Heart left ventricle (tissue), 16 donors: ENCODE results near the gene CARHSP1. TPM values are rescaled to one million over a fixed set of nuclear protein-coding genes. Genes with fewer than 3 reads are reported as not detected.

ENCODE experiments used
- ATAC-seq, 4 donors: fragments of 200-7000 bp; cut with Tn5 transposase; one replicate each; pipeline ENCODE4 v1.9.1; 2020 to 2022; ENCODE audit warnings: moderate library complexity in 4 of 4, mild to moderate bottlenecking in 3 of 4, moderate number of reproducible peaks in 1 of 4
- DNase-seq, 5 donors: peaks; one replicate each; pipeline ENCODE4 v3.0.0-alpha.2; 2020
- H3K27ac ChIP-seq, 12 donors: fragments of 200-600 bp; sonication (generic) in 4 of 12; one replicate each; pipeline versions ENCODE4 v1.5.0 to v1.8.0; 2016 to 2022; ENCODE audit warnings: mild to moderate bottlenecking in 2 of 12
- H3K27me3 ChIP-seq, 9 donors: fragments of 200-600 bp; sonication (generic) in 2 of 9; one replicate each; pipeline versions ENCODE4 v1.5.1 to v1.8.0; 2016 to 2022; ENCODE audit warnings: mild to moderate bottlenecking in 3 of 9
- H3K36me3 ChIP-seq, 9 donors: fragments of 200-600 bp; sonication (generic) in 2 of 9; one replicate each; pipeline versions ENCODE4 v1.5.0 to v1.8.0; 2018 to 2022; ENCODE audit warnings: mild to moderate bottlenecking in 2 of 9
- H3K4me1 ChIP-seq, 12 donors: fragments of 200-600 bp; sonication (generic) in 4 of 12; one replicate each; pipeline versions ENCODE4 v1.5.0 to v1.8.0; 2016 to 2022; ENCODE audit warnings: mild to moderate bottlenecking in 3 of 12
- H3K4me3 ChIP-seq, 12 donors: fragments of 200-600 bp; sonication (generic) in 4 of 12; one replicate each; pipeline versions ENCODE4 v1.5.0 to v1.8.0; 2017 to 2022; ENCODE audit warnings: mild to moderate bottlenecking in 9 of 12, moderate library complexity in 4 of 12
- H3K9me3 ChIP-seq, 12 donors: fragments of 200-600 bp; sonication (generic) in 4 of 12; one replicate each; pipeline versions ENCODE4 v1.5.0 to v1.8.0; 2016 to 2022; ENCODE audit warnings: mild to moderate bottlenecking in 1 of 12
- POLR2A ChIP-seq, 2 donors: fragments of 450-650 bp; IDR thresholded peaks; one replicate each; pipeline ENCODE4 v1.6.1; 2017; ENCODE audit warnings: antibody characterized with exemption in 2 of 2, mild to moderate bottlenecking in 2 of 2, moderate library complexity in 2 of 2
- WGBS, 4 donors: extraction: QIAGEN DNeasy Blood & Tissue Kit in 2 of 4; methylation state at CpG; one replicate each; pipeline versions ENCODE4 v1.1.5 to v1.1.7; 2013 to 2018; 5-methylcytosine and 5-hydroxymethylcytosine counted together
- intact Hi-C, 10 donors: fragments of 100-400 bp; cut with DNase I; formaldehyde crosslinking; loops; one replicate each; pipeline versions ENCODE4 v1.11.1 to v1.14.2; 2022
- polyA plus RNA-seq, 2 donors: library from polyadenylated mRNA; stranded (reverse); fragments of 200-250 nt; gene quantifications; one replicate each; pipeline ENCODE4 v1.2.3, GENCODE V29; 2013
- total RNA-seq, 9 donors: library from RNA; depleted of rRNA in 2 of 9; stranded (reverse); fragments of >200 nt in 2 of 9; fragmentation: NEBNext Ultra II Directional in 3 of 9; extraction: Animal tissue kit (Norgen Biotek cat#: 25700) in 3 of 9; gene quantifications; one replicate each; pipeline versions ENCODE4 v1.1.0 to v1.2.4, GENCODE V29; 2016 to 2023
- TF ChIP-seq, protein P1 (sequence below), 12 donors: fragments of 200-600 bp; sonication (generic) in 4 of 12; IDR thresholded peaks; one replicate each; pipeline versions ENCODE4 v1.5.0 to v1.8.0; 2018 to 2022; ENCODE audit warnings: antibody characterized with exemption in 12 of 12, mild to moderate bottlenecking in 5 of 12
- donor health status: ischemic (EF 13 %, LVEDD 7.1; RV severe dilation, severe dysfunction).
- donor health status: healthy with polysubstance abuse.
- donor health status: DM: no; HTN: yes; CAD: no.
- donor health status: DM: no; HTN: no; CAD: no.
- donor health status: ischemic (EF 25% LVEDD 6.9; RV normal size, moderate dysfunction).
- donor health status: ischemic (EF 25% LVEDD 5.7; RV mildly dilated, moderate dysfunction).
- donor health status: healthy.
- donor health status: DM: yes; HTN: yes; CAD: no.
- donor health status: ischemic (EF 35%, LVEDD 5.7; RV mildly dilated, moderate dysfunction).
- donor health status: nonischemic (EF 11% LVEDD 7.7; RV severe dilation, severe dysfunction).
- donor health status: DM: yes; HTN: yes; CAD: no.
- donor health status: PGD.
- donor health status: ischemic (EF 29% LVEDD 5.4; RV normal size, mild dysfunction).
- donor health status: nonischemic (EF 23%, LVEDD 6.1; RV moderate dilation, normal function).

CARHSP1 gene
- total and polyA plus RNA-seq, 11 donors: 20.0 to 62.4 (median 33.4) TPM

DNA sequence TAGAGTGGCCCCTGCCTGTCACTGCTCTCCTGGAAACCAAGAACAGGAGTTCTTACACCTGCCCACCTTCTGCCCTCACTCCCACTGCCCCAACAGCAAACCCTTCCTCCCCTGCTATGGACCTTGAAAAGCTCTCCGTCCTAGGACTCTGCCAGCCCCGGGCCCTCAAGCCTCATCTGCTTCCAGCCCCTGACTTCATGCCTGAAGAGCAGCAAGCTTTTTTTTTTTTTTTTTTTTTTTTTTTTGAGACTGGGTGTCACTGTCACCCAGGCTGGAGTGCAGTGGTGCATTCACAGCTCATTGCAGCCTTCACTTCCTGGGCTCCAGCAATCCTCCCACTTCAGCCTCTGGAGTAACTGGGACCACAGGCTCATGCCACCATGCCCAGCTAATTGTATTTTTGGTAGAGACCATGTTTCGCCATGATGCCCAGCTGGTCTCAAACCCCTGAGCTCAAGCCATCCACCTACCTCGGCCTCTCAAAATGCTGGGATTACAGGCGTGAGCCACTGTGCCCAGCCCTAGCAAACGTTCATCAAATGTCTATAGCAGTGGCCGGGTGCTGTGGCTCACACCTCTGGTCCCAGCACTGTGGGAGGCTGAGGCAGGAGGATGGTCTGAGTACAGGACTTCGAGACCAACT lies 16.9 kb downstream of the CARHSP1 start:
- H3K27me3 ChIP-seq: no peaks in the 10 kb centered on the region
- peaks cover 0 to 40% (median 23%) of the 10 kb centered on the region in 12 donors for H3K4me1 ChIP-seq
- peak overlapping the region in 11 of 12 donors; percentile 7 to 76 (median 58) for H3K27ac ChIP-seq
- H3K9me3 ChIP-seq: no peaks in the 10 kb centered on the region
- TF ChIP-seq, protein P1, sequence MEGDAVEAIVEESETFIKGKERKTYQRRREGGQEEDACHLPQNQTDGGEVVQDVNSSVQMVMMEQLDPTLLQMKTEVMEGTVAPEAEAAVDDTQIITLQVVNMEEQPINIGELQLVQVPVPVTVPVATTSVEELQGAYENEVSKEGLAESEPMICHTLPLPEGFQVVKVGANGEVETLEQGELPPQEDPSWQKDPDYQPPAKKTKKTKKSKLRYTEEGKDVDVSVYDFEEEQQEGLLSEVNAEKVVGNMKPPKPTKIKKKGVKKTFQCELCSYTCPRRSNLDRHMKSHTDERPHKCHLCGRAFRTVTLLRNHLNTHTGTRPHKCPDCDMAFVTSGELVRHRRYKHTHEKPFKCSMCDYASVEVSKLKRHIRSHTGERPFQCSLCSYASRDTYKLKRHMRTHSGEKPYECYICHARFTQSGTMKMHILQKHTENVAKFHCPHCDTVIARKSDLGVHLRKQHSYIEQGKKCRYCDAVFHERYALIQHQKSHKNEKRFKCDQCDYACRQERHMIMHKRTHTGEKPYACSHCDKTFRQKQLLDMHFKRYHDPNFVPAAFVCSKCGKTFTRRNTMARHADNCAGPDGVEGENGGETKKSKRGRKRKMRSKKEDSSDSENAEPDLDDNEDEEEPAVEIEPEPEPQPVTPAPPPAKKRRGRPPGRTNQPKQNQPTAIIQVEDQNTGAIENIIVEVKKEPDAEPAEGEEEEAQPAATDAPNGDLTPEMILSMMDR (IDR thresholded peaks at IDR 0.05): no peak
- TF ChIP-seq POLR2A (IDR thresholded peaks at IDR 0.05): no peak
- intact Hi-C loops: no loop called here
- WGBS, 4 donors: 91 to 93% (median 92%) methylated on average over 8 of the region's 8 CpGs
- ATAC-seq (no peak), DNase-seq (no peak)
- H3K4me3 ChIP-seq: no peak overlapping the region
- H3K36me3 ChIP-seq: peaks cover 0 to 83% (median 70%) of the 10 kb centered on the region in 9 donors

GRCh38 chr16:8850279-8850885 lies 18.4 kb downstream of the CARHSP1 start:
- Histone ChIP-seq H3K9me3 (no peaks in the 10 kb centered on the region), H3K27me3 (no peaks in the 10 kb centered on the region), H3K4me1 (peaks cover 0 to 33% (median 19%) of the 10 kb centered on the region in 12 donors), H3K4me3 (no peak overlapping the region), H3K36me3 (peaks cover 0 to 70% (median 55%) of the 10 kb centered on the region in 9 donors), H3K27ac (peak overlapping the region in 11 of 12 donors; percentile 50 to 73 (median 60))
- WGBS, 4 donors: 46 to 60% (median 47%) methylated on average over 10 to 11 of the region's 11 CpGs
- no peak for TF ChIP-seq POLR2A (IDR thresholded peaks at IDR 0.05)
- TF ChIP-seq, protein P1 (IDR thresholded peaks at IDR 0.05): no peak
- DNase-seq (peak in 4 of 5 donors; percentile 57 to 77 (median 64)), ATAC-seq (peak; percentile 34 to 85 (median 79))
- intact Hi-C loops: no loop called here

GRCh38 chr16:8849411-8850011 lies 19.3 kb downstream of the CARHSP1 start:
- Histone ChIP-seq H3K4me3 (no peak overlapping the region), H3K27ac (peak overlapping the region in 10 of 12 donors; percentile 50 to 70 (median 60)), H3K9me3 (no peaks in the 10 kb centered on the region), H3K36me3 (peaks cover 0 to 65% (median 46%) of the 10 kb centered on the region in 9 donors), H3K27me3 (no peaks in the 10 kb centered on the region), H3K4me1 (peaks cover 0 to 33% (median 19%) of the 10 kb centered on the region in 12 donors)
- no peak for TF ChIP-seq POLR2A (IDR thresholded peaks at IDR 0.05)
- TF ChIP-seq, protein P1 (IDR thresholded peaks at IDR 0.05): no peak
- intact Hi-C loops: no loop called here
- 78 to 84% (median 81%) methylated on average over 18 to 19 of the region's 19 CpGs for WGBS, 4 donors
- peak in 1 of 5 donors; percentile 27 for DNase-seq
- ATAC-seq: no peak

GRCh38 chr16:8848939-8849391 lies 19.8 kb downstream of the CARHSP1 start:
- H3K36me3 ChIP-seq: peaks cover 0 to 62% (median 43%) of the 10 kb centered on the region in 9 donors
- peak overlapping the region in 1 of 12 donors; percentile 70 for H3K27ac ChIP-seq
- 77 to 90% (median 86%) methylated on average over 8 of the region's 8 CpGs for WGBS, 4 donors
- H3K4me3 ChIP-seq: no peak overlapping the region
- peaks cover 0 to 33% (median 19%) of the 10 kb centered on the region in 12 donors for H3K4me1 ChIP-seq
- TF ChIP-seq, protein P1 (IDR thresholded peaks at IDR 0.05): no peak
- no peak for TF ChIP-seq POLR2A (IDR thresholded peaks at IDR 0.05)
- no peak for ATAC-seq
- H3K27me3 ChIP-seq: no peaks in the 10 kb centered on the region
- no peak for DNase-seq
- intact Hi-C loops: no loop called here
- no peaks in the 10 kb centered on the region for H3K9me3 ChIP-seq
